ENCODE results near the gene DMRTB1.

Gene DMRTB1

DNA sequence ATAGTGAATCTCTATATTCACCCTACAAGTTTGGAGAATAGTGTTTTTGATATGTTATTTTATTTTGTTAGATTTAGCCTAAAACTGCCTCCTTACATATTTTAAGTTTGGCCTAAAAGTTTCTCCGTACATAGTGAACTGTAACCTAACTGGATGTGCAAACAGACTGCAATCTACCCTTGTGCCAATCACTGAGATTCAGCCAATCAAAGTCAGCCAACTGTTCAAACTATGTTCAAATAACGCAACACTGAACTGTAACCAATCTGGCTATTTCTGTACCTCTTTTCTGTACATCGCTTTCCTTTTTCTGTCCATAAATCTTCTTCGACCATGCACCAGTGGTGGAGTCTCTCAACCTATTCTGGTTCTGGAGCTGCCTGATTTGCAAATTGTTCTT, 11.8 kb upstream of the DMRTB1 start:
- no peak for TF ChIP-seq CTCF (IDR thresholded peaks at IDR 0.05; ENCODE audit: low read depth, low read length)
- H3K9me3 ChIP-seq (ENCODE audit: severe bottlenecking), result no peaks in the 10 kb centered on the region
- no peaks in the 10 kb centered on the region for H3K36me3 ChIP-seq
- H3K27ac ChIP-seq, result no peak overlapping the region
- H3K4me3 ChIP-seq (ENCODE audit: low read depth, low read length), result no peak overlapping the region
- DNase-seq, result no peak
- H3K27me3 ChIP-seq (ENCODE audit: insufficient read depth, low read depth, severe bottlenecking), result no peaks in the 10 kb centered on the region

DNA sequence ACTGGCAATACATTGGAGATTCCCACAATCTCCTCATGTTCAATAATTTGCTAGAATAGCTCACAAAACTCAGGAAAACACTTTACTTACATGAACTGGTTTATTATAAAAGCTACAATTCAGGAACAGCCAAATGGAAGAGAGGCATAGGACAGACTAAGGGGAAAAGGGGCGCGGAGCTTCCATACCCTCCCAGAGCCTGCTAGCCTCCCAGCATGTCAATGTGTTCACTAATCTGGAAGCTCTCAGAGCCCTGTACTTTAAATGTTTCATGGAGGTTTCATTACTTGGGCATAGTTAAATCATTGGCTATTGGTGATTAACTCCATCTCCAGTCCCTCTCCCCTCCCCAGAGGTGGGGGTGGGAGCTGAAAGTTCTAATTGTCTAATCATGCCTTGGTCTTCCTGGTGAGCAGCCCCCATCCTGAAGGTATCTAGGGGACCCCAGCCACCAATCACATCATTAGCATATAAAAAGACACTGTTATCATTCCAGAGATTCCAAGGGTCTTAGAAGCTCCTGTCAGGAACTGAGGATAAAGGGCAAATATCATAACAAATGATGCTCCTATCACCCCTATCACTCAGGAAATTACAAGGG, 10.9 kb upstream of the DMRTB1 start:
- H3K9me3 ChIP-seq (ENCODE audit: severe bottlenecking), result no peaks in the 10 kb centered on the region
- no peak overlapping the region for H3K4me3 ChIP-seq (ENCODE audit: low read depth, low read length)
- TF ChIP-seq CTCF (IDR thresholded peaks at IDR 0.05; ENCODE audit: low read depth, low read length), result no peak
- DNase-seq, result no peak
- H3K27me3 ChIP-seq (ENCODE audit: insufficient read depth, low read depth, severe bottlenecking), result no peaks in the 10 kb centered on the region
- no peaks in the 10 kb centered on the region for H3K36me3 ChIP-seq
- no peak overlapping the region for H3K27ac ChIP-seq

- no peaks in the 10 kb centered on the region for H3K9me3 ChIP-seq (ENCODE audit: severe bottlenecking)
- no peak overlapping the region for H3K4me3 ChIP-seq (ENCODE audit: low read depth, low read length)
- H3K27me3 ChIP-seq (ENCODE audit: insufficient read depth, low read depth, severe bottlenecking), result no peaks in the 10 kb centered on the region
- H3K36me3 ChIP-seq, result no peaks in the 10 kb centered on the region
- DNase-seq, result no peak
- no peak for TF ChIP-seq CTCF (IDR thresholded peaks at IDR 0.05; ENCODE audit: low read depth, low read length)
- no peak overlapping the region for H3K27ac ChIP-seq
Measured at GRCh38 chr1:53449021-53449420, 10.2 kb upstream of the DMRTB1 start.

DNA sequence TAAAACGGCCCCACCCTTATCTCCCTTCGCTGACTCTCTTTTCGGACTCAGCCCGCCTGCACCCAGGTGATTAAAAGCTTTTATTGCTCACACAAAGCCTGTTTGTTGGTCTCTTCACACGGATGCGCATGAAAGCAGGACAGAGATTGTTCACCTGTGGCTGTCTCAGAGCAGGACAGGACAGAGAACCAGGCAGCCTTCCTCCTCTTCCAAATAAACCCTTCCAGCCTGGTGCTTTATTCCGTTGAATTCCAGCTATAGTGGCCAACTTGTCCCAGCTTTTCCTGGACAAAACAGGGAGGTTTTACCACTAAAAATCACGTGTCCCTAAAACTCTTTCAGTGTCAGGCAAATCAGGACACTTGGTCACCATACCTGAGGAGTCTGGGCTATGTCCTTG, 9.5 kb upstream of the DMRTB1 start:
- H3K27ac ChIP-seq, result no peak overlapping the region

DNA sequence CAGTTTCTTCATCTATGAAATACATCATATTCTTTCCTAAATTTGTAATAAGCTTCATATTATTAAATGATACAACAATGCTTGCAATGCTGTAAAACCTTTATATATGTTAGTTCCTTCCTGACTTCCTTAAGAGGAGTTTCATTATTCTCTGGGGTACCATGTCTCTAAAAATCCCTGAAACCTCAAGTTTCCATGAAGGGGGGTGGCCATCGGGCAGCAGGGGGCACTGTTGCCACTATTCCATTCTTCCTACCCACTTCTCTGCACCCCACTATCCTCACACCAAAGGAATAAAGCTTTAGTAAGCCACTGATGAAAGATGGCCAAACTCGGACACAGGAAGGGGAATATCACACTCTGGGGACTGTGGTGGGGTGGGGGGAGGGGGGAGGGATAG, 9.0 kb upstream of the DMRTB1 start:
- peak; percentile 54 for TF ChIP-seq CTCF (IDR thresholded peaks at IDR 0.05; ENCODE audit: low read depth, low read length)
- no peak for DNase-seq
- Histone ChIP-seq H3K27ac (no peak overlapping the region), H3K36me3 (no peaks in the 10 kb centered on the region), H3K9me3 (ENCODE audit: severe bottlenecking) (no peaks in the 10 kb centered on the region), H3K4me3 (ENCODE audit: low read depth, low read length) (no peak overlapping the region), H3K27me3 (ENCODE audit: insufficient read depth, low read depth, severe bottlenecking) (no peaks in the 10 kb centered on the region)

More for the DNA sequence above, 9.5 kb upstream of the DMRTB1 start:
- no peak for TF ChIP-seq CTCF (IDR thresholded peaks at IDR 0.05; ENCODE audit: low read depth, low read length)
- H3K27me3 ChIP-seq (ENCODE audit: insufficient read depth, low read depth, severe bottlenecking), result no peaks in the 10 kb centered on the region
- no peaks in the 10 kb centered on the region for H3K36me3 ChIP-seq
- H3K9me3 ChIP-seq (ENCODE audit: severe bottlenecking), result no peaks in the 10 kb centered on the region
- no peak for DNase-seq
- H3K4me3 ChIP-seq (ENCODE audit: low read depth, low read length), result no peak overlapping the region

DNA sequence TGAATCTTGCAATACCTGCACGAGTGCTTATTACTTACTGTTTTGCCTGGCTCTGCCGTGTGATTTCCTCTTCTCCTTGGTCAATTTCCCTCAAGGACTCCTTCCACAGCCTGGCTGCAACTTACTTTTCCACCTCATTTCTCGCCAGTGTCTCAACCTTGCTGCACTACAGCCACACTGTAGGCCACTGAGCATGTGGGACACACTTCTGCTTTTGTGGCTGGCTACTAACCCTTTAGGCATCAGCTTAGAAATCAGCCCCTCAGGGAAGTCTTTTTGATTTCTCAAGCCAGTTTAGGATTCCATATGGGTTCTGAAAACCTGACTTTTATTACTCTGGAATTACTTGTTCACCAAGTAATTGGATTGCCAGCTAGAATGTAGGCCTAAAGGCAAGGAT, 5.2 kb upstream of the DMRTB1 start:
- no peaks in the 10 kb centered on the region for H3K27me3 ChIP-seq (ENCODE audit: insufficient read depth, low read depth, severe bottlenecking)
- no peaks in the 10 kb centered on the region for H3K9me3 ChIP-seq (ENCODE audit: severe bottlenecking)
- no peak overlapping the region for H3K4me3 ChIP-seq (ENCODE audit: low read depth, low read length)
- H3K27ac ChIP-seq, result no peak overlapping the region
- TF ChIP-seq CTCF (IDR thresholded peaks at IDR 0.05; ENCODE audit: low read depth, low read length), result no peak
- no peak for DNase-seq
- no peaks in the 10 kb centered on the region for H3K36me3 ChIP-seq
